Measurements from ENCODE around the gene PER3.

DNA sequence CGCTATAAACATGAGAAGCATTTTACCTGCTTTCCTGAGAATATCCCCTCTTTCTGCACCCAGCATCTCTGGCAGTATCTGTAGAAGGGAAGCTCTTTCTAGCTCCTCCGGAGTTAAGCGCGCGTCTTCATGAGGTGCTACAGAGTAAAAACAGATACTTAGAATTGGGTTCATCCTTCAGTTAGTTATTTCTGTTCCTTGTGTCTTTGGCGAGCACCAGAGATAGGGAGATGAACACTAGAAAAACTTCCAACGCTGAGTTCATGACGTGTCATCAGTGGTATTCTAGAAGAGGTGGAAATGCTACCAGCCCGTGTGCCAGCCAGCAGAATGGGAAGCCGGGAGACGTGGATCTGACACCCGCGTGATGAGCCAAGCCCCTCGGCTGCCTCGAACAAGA is 66.7 kb downstream of the PER3 start:
- TF ChIP-seq POLR2A (IDR thresholded peaks at IDR 0.05) (no peak), EP300 (IDR thresholded peaks at IDR 0.05) (no peak)
